ENCODE results near the gene MT1X.
"Not testable (repeated sequence)": the region's sequence is repeated elsewhere in the genome, so short reads cannot be mapped to it uniquely, and the experiment has no call there.

The MT1X gene

GRCh38 chr16:56657555-56658326, 24.5 kb upstream of the MT1X start, which contains the start of gene MT1F:
MT1F (plus strand) TSS chr16:56657959; CDS start chr16:56658059, 100 bp downstream.
- DNase-seq, result peak in 2 of 3 experiments; percentile 21 to 57

GRCh38 chr16:56658327-56658875, 23.9 kb upstream of the MT1X start:
- DNase-seq, result peak in 2 of 3 experiments; percentile 19 to 25

GRCh38 chr16:56662357-56663354, 19.6 kb upstream of the MT1X start:
- peak in 1 of 3 experiments; percentile 4 for DNase-seq

GRCh38 chr16:56664506-56664905, 17.8 kb upstream of the MT1X start:
- no peak for DNase-seq

GRCh38 chr16:56665286-56666261, 16.7 kb upstream of the MT1X start:
- not testable (repeated sequence) for DNase-seq

- no peak for DNase-seq
Measured at GRCh38 chr16:56667581-56668571, 14.4 kb upstream of the MT1X start, which contains the start of gene MT1G. MT1G (minus strand) TSS chr16:56668065; CDS start chr16:56667993, 72 bp downstream.

- no peak for DNase-seq
Measured at GRCh38 chr16:56669005-56669839, 13.0 kb upstream of the MT1X start, which contains the start of gene MT1H. MT1H (plus strand) TSS chr16:56669814; CDS start chr16:56669885, 71 bp downstream.

GRCh38 chr16:56669840-56670619, 12.2 kb upstream of the MT1X start:
- DNase-seq, result no peak

GRCh38 chr16:56670620-56670934, 11.7 kb upstream of the MT1X start:
- DNase-seq, result no peak

GRCh38 chr16:56671691-56672090, 10.6 kb upstream of the MT1X start:
- DNase-seq, result not testable (repeated sequence)

- not testable (repeated sequence) for DNase-seq
Measured at GRCh38 chr16:56672171-56672570, 10.1 kb upstream of the MT1X start.

GRCh38 chr16:56672761-56673536, 9.3 kb upstream of the MT1X start:
- peak in 1 of 3 experiments; percentile 25 for DNase-seq

GRCh38 chr16:56673921-56674320, 8.3 kb upstream of the MT1X start:
- DNase-seq, result no peak

GRCh38 chr16:56674570-56674969, 7.7 kb upstream of the MT1X start:
- DNase-seq, result not testable (repeated sequence)

- DNase-seq, result no peak
Measured at GRCh38 chr16:56675685-56676210, 6.5 kb upstream of the MT1X start.

GRCh38 chr16:56677474-56677873, 4.8 kb upstream of the MT1X start:
- no peak for DNase-seq

GRCh38 chr16:56679078-56679730, 3.1 kb upstream of the MT1X start:
- DNase-seq, result no peak

All from NCI-H1417 (cell line).